ENCODE results near the gene EIF4EBP2.

The EIF4EBP2 gene, protein sequence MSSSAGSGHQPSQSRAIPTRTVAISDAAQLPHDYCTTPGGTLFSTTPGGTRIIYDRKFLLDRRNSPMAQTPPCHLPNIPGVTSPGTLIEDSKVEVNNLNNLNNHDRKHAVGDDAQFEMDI

DNA sequence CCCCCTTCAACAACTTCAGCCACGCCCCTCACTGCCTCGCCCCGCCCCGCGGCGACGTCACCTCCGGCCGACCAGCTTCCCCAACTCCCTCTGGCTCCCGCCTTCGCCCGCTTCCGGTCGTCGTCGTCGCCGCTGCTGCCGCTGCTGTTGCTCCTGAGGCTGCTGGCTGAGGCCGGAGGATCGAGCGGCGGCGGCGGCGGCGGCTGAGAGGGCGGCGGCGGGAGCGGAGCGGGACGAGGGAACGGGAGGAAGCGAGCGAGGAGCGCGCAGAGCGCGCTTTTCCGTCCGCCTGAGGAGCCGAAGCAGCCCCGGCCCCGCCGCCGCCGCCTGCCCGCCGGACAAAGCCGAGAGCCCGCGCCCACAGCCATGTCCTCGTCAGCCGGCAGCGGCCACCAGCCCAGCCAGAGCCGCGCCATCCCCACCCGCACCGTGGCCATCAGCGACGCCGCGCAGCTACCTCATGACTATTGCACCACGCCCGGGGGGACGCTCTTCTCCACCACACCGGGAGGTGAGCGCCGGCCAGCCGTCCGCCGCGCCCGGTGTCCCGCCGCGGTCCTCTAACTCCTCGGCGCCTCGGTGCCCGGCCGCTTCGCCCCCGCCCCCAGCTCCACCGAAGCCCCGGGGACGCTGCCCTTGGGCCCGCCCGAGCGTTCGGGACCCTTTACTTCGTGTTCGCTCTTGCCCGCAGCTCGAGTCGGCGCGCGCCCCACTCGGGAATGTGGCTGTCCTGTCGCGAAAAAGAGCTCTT is at the start of gene EIF4EBP2:
Gene EIF4EBP2, plus strand, starts transcription at position 110 of the 751 bp plus-strand sequence. Its CDS starts 257 bp downstream, at position 367.
- DNase-seq (ENCODE audit: low read depth), result peak; percentile 100

DNA sequence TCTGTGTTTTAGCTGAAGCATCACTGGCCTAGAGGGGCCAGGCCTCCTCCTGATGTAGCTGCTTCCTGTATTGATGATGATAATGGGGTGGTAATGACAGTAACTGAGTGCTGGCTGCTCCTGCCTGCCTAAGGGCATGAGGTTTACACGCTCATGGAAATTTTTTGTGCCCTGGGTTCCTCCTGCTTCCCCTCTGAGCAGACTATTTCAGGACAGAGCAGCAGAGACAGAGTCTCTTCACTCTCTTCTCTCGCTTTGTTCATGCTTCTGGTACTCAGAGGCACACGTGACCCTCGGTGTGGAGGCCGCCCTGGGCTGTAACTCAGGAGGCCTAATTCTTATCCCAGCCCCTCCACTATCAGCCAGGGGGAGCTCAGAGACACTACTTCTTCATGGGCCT is 49.4 kb upstream of the EIF4EBP2 start:
- DNase-seq (ENCODE audit: low read depth), result no peak

DNA sequence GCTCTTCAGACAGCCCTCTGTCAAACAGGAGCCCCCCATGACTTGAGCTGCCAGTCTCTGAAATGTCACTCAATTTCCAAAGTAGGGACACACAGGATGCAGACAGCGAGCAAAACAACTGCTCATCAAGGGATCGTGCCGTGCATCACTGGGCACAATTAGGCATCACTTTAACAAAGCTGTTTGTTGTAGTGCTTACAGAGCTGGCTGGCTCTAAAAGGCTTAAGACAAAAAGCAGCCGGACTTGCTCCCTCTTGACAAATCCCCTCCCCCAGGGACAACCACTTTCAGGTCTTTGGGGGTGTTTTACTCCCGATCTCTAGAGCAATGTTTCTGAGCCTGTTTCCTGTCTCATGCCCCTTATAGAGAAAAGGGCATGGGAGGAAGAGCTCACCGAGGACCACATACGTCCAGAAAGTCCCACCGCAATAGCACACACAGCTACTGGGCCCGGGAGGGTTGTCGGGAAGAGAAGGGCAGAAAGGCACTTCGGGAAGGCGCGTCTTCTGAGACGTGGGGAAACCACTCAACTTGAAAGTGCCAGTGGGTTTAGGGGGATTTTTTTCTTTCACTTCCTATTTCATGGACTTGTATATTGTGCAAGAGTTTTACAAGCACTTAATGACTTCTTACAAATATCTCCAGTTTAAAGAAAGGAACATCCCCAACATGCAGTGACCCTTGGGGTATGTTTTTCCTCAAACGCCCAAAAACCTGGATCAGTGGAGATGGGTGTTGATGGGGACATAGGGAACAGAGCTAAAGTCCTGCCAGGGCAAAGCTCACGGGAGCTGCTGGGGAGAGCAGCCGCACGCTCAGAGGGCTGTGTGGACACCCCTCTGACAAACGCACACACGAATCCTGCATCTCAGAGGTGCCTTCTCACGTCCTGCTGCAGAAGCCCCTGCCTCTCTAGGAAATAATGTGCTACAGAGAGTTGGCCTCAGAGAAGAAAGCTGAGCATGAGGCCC is 48.6 kb upstream of the EIF4EBP2 start:
- no peak for DNase-seq (ENCODE audit: low read depth)

DNA sequence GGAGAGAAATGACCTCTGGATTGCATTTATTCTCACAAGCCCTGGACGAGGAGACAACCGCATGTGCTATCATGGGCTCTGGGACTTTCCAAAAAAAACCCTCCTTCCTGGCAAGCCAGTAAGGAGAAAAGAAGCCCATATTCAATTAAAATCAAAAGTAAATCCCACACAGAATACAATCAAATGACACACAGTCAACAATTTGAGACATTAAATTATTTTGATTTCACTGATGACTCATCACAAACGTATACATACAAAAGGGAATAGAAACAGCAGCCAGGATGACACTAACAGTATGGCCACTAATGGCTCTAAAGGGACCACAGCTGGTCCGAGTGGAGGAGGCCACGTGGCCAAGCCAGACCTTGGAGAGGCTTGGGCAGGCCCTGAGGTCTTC is 46.4 kb upstream of the EIF4EBP2 start:
- no peak for DNase-seq (ENCODE audit: low read depth)

DNA sequence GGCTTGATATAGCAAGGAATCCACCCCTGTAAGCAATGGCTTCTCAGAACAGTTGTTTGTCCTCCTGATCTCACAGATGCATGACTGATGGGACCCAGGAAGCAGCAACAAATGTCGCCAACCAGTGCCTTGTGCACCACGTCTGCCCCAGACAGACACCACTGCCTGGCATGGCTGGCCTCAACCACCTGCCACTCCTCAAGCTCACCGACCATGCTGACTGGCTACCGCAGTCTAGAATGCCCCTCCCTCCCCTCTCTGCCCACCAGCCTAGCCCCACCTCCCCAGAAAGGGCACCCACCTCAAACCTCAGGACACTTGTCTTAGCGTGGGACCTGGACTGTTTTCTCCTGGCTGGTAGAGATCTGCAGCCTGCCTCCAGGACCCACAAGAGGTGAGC is 45.5 kb upstream of the EIF4EBP2 start:
- DNase-seq (ENCODE audit: low read depth), result no peak

DNA sequence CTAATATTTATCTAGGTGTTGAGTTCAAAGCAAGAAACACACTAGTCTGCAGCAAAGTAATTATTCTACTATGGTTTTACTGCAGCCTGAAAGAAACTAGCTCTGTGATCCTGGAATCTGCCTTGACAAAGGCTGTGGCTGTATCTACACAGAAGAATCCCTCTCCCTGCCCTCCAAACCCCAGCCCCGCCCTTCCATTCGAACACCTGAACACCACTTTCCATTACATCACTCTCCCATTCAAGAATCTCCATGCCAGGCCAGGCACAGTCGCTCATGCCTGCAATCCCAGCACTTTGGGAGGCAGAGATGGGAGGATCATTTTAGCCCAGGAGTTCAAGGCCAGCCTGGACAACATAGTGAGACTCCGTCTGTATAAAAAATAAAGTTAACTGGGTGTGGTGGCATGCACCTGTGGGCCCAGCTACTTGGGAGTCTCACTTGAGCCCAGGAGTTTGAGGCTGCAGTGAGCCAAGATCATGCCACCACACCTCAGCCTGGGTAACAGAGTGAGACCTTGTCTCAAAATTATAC is 44.9 kb upstream of the EIF4EBP2 start:
- DNase-seq (ENCODE audit: low read depth), result no peak

DNA sequence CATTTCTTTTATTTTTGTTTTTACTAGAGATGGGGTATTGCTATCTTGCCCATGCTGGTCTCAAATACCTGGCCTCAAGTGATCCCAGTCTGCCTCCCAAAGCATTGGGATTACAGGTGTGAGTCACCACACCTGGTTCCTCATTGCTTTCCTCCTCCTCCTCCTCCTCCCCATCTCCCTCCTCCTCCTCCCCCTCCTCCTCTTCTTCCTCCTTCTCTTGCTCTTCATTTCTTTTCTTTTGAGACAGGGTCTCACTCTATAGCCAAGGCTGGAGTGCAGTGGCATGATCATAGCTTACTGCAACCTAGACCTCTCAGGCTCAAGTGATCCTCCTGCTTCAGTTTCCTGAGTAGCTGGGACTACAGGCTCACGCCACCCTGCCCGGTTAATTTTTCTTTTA is 43.7 kb upstream of the EIF4EBP2 start:
- no peak for DNase-seq (ENCODE audit: low read depth)

DNA sequence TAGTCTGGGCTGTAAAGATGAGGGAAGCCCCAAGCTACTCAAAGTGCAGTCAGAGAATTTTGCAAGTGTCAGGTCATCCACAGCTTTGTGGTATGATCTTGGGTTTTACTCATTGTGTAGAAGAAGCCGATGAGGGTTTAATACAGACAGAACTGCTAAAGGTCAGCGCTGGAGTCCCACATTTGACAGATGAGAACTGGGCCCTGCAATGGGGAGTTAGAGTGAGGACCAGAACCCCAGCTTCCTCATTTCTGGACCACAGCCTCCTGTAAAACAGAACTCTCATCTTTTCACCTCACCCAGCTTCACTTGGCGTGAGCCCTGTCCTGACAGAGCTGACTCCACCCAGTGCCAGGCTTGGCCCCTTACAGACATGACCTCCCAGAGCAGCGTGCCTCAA is 41.6 kb upstream of the EIF4EBP2 start:
- no peak for DNase-seq (ENCODE audit: low read depth)

DNA sequence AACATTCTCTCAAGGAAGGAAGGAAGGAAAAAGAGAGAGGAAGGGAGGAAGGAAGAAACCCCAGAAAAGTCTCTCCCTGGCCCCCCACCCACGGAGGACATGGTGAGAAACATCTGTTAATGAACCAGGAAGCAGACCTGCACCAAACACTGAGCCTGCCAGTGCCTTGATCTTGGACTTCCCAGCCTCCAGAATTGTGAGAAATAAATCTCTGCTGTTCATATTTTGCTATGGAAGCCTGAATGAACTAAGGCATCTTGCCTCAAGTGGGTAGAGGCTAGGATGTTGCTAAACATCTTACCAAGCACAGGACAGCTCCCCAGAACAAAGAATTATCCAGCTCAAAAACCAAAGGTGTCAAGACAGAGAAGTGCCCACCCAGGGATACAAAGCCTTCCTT is 40.7 kb upstream of the EIF4EBP2 start:
- no peak for DNase-seq (ENCODE audit: low read depth)

DNA sequence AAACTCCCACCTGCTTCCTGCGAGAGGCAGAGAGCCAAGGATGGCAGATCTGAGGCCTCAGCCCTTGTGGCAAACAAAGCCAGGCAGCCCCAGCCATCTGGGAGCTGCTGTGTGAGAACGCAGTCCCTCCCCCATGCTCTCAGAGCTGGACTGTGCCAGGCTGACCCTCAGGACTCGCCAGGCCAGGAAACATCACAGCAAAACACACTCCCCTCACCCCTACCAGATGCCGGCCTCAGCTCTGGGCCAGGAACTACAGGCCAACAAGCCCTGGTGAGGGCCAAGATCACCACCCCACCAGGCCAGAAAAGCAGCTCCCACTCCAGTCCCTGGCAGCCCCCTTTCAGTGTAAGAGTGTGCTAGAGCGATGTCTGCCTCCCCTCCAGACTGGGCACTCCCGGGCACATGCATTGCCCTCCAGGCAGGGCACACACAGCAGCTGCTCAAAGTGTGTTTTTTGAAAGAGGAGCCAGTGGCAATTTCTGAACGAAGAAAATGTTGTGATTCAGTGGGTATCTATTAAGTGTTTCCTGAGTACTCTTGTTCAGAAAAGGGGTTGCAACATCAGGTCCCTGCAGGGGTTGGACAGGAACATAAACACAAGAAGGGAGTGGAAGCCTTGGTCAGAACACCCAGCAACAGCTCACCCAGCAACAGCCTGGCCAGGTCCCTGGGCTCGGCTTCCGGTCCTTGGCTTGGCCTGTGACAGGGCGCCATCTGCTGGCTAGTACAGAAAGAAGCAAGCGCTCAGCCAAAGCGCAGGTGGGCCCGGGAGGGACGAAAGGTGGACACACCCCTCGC is 39.8 kb upstream of the EIF4EBP2 start:
- DNase-seq (ENCODE audit: low read depth), result peak; percentile 62

DNA sequence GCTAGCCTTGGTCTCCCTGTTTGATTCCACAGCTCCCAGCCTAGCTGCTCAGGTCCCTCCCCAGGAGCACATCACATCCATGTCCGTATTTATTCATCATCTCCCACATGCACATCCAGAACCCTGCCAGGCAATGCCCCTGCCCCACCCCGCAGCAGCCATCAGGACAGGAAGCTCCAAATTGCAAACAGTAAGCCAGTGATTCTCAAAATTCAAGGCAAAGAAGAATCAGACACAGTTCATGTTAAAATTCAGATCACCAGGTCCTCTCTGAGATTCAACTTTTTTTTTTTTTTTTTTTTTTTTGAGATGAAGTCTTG is 39.2 kb upstream of the EIF4EBP2 start:
- DNase-seq (ENCODE audit: low read depth), result no peak

DNA sequence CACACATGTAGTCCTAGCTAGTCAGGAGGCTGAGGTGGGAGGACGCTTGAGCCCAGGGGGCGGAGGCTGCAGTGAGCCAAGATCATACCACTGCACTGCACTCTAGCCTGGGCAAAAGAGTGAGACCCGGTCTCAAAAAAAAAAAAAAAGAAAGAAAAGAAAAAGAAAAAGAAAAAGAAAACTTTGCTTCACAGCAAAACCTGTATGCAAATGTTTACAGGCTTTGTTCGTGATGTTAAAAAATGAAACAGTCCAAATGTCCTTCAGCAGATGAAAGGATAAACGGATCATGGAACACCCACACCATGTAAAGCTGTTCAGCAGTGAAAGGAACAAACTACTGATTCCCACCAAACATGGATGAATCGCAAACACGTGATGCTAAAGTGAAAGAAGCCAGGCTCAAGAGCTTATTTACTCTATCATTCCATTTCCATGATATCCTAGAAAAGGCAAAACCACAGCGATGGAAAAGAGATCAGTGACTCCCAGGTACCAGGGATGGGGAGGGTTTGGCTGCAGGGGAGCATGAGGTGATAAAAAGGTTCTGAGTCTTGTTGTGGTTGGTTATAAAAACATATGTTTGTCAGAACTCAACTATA is 36.6 kb upstream of the EIF4EBP2 start:
- no peak for DNase-seq (ENCODE audit: low read depth)

DNA sequence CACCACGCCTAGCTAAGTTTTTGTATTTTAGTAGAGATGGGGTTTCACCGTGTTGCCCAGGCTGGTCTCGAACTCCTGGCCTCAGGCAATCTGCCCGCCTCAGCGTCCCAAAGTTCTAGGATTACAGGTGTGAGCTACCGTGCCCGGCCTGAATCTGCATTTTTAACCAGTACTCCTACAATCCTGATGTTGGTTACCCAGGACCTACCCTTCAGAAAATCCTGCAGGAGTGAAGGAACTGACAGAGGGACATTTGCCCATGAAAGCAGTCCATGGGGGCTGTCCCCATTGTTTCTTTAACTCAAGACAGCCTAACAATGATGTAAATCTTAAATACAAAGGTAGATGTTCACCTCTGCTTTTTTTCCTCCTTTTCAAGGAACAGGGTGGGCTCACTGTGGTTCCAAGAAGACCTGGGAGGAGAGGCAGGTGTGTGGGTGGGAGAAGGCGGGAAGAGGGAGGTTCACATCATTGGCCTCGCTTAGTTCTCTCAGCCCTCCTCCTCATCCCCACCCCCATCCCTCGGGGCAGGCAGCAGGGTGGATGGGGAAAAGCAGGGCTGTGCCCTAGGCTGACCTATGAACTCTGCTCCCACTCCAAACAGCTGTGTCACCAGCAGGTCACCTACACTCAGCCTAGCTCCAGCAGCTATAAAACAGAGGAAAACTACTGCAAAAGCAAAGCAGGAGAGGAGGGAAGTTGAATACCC is 35.0 kb upstream of the EIF4EBP2 start:
- no peak for DNase-seq (ENCODE audit: low read depth)

DNA sequence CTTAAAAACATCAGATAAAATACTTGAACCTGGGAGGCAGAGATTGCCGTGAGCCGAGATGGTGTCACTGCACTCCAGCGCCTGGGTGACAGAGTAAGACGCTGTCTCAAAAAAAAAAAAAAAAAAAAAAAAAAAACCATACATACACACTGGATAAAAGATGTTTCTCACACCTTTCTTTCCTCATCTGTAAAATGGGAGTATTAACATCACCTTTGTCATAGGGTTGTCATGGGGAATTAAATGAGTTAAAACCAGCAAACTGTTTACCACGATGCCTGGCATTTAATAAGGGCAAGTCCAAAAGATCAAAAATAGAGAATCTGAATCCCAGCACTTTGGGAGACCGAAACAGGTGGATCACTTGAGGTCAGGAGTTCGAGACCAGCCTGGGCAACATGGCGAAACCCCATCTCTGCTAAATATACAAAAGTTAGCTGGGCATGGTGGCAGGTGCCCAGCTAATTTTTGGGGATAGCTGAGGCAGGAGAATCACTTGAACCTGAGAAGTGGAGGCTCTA is 34.4 kb upstream of the EIF4EBP2 start:
- no peak for DNase-seq (ENCODE audit: low read depth)

DNA sequence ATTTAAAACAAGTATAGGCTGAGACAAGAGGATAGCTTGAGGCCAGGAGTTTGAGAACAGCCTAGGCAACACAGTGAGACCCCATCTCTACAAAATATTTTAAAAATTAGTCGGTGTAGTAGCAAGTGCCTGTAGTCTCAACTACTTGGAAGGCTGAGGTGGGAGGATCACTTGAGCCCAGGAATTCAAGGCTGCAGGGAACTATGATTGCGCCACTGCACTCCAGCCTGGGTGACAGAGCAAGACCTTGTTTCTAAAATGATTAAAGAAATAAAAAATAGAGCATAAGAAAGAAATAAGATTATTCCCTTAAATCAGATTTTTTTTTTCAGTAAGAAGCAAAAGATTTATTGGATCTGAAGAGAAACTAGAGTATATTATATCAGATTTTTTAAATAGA is 33.2 kb upstream of the EIF4EBP2 start:
- no peak for DNase-seq (ENCODE audit: low read depth)

DNA sequence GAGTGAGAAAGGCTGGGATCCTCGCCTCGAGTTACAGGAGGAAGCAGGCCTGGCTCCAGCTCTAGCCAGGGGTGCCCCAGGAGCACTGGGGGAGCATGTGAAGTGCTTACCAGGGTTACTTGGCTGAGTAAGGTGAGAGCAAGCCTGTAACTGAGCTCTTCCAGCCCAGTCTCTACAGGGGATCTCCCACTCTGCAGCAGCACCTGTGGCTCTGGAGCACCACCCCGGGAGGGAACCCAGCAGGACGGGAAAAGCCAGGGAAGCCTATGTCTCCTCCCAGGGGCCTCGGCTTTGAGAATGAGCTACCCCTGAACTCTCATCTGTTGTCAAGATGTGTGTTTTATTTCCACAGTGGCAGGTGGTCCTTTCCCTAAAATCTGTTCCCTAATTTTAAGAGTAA is 32.1 kb upstream of the EIF4EBP2 start:
- DNase-seq (ENCODE audit: low read depth), result no peak

DNA sequence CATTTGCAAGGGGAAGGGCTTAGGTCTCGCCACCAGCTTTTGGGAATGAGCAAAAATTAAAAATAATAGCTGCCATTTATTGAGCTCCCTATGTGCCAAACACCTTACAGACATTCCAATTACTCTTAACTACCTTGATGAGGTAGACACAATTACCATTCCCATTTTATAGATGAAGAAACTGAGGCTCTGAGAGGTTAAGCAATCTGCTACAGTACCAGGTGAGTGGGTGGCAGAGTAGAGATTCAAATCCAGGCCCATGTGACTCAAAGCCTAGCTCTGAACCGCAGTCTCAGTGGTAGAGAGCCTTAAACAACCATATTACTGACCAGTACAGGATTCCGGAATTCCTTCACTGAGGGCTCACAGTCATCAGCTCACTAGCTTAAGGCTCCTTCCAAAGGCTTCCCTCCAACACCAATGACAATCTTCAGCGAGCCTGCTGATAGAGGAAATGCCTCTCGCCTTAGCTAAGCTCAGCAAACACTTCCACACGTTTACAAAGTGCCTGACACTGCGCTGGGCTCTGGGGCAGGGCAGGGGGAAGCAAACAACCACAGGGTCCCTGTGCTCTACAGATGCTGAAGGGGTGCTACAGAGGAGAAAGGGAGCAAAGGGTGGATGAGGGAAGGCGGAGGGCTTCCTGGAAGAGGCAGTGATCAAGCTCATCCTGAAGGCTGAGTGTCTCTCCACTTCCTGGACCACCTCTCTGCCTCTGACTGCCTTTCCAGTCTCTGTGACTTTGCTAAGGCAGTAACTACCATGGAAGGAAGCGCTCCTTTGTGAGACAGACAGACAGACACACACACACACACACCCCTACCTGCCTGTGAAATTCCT is 28.9 kb upstream of the EIF4EBP2 start:
- DNase-seq (ENCODE audit: low read depth), result no peak

DNA sequence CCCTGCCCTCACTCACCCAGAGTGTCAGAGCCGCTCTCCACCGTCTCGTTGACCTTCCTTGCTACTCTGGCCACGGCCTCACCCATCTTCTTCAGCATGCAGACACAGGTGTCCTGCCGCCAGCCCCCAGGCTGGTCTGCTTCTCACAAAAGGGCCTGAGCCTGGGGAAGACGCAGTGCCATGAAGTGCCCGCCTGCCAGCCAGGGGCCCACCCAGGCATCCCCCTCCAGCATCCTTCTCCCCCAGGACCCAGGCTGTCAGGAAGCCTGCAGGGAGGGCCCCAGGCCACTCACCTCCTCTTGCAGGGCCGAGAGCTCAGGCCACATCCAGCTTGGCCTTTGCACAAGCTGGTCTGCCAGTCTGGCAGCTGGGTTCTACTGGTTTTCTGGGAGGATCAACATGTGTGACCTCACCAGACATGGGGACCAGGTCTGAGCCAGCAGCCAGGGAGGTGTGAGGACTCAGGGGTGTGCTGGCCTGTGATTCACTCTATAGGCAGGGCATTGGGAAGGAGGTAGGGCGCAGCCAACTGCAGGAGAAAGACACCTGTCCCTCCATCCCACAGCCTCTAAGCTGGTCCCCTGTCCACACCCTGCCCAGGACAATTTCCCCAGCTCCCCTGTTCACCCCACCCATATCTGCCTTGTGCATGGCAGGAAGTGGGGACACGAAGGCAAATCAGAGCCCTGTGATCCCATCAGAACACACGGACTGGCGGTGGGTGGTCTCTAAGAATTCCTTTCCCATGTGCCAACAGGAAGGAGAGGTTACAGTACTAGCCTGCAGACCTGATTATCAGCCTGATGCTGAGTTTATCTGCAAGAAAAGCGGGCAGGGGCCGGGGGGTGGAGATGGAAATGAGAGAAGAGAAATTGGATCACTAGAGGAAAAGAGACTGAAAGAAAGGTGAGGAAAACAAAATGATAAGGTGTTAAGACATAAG is 27.2 kb upstream of the EIF4EBP2 start:
- no peak for DNase-seq (ENCODE audit: low read depth)

DNA sequence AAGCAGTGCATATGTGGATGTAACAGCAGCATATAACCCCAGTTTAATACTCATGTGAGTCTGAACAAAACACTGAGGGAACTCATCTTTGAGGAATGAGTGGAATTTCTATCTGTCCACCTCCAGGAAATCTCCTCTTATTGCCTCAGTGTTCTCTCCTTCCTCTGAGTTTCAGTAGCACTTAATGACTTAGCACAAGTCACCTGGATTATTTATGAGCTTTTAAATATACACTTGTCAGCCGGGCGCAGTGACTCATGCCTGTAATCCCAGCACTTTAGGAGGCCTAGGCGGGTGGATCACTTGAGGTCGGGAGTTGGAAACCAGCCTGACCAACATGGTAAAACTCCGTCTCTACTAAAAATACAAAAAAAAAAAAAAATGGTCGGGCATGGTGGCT is 25.8 kb upstream of the EIF4EBP2 start:
- DNase-seq (ENCODE audit: low read depth), result no peak
